IMR-90 (cell line): Measurements from ENCODE around the gene UBXN1. TPM values are rescaled to one million over a fixed set of nuclear protein-coding genes. Genes with fewer than 3 reads are reported as not detected.

Experiments
- ATAC-seq: fragments of 200-7000 bp; cut with Tn5 transposase; 2 replicates; pipeline ENCODE4 v1.9.1; 2020; ENCODE audit warnings: low read depth, mild to moderate bottlenecking, moderate library complexity
- BruUV-seq: library from RNA; stranded (reverse); fragments of 400-500 nt; replicated peaks from 2 replicates; lab custom pipeline; 2021; lab: Mats Ljungman, UMichigan
- CTCF ChIA-PET: fragments of 300-600 bp; formaldehyde crosslinking; extraction: SDS; loops from one replicate; lab custom pipeline; 2021; ENCODE audit warnings: antibody characterized with exemption; lab: Yijun Ruan, JAX
- POLR2A ChIA-PET: fragments of 300-600 bp; sonication (Branson Sonifier 250); formaldehyde crosslinking; loops from one replicate; lab custom pipeline; 2022; ENCODE audit warnings: antibody characterized with exemption; ENCODE audit not compliant: unreplicated experiment; lab: Charles Lee
- DNase-seq: peaks from one replicate; pipeline ENCODE4 v3.0.0; 2013
- H2AFZ ChIP-seq: replicated peaks from 2 replicates; pipeline ENCODE3; 2013; ENCODE audit warnings: low read length, mild to moderate bottlenecking; ENCODE audit not compliant: poor library complexity
- H2AK5ac ChIP-seq: 2 replicates; pipeline ENCODE4 v1.6.1; 2013; ENCODE audit warnings: low read depth, low read length, inconsistent platforms
- H2AK9ac ChIP-seq: replicated peaks from 2 replicates; pipeline ENCODE3; 2013; ENCODE audit warnings: mild to moderate bottlenecking, low read depth, low read length, moderate library complexity; ENCODE audit not compliant: poor library complexity
- H2BK120ac ChIP-seq: 2 replicates; pipeline ENCODE4 v1.6.1; 2013; ENCODE audit warnings: low read depth, low read length, inconsistent platforms
- H2BK15ac ChIP-seq: 3 replicates; pipeline ENCODE4 v1.6.1; 2013; ENCODE audit warnings: low read depth, low read length, inconsistent platforms
- H2BK20ac ChIP-seq: 2 replicates; pipeline ENCODE4 v1.6.1; 2013; ENCODE audit warnings: low read depth, mild to moderate bottlenecking, inconsistent platforms, low read length, moderate library complexity
- H2BK5ac ChIP-seq: 2 replicates; pipeline ENCODE4 v1.6.1; 2013; ENCODE audit warnings: mild to moderate bottlenecking, low read depth, low read length, inconsistent platforms; ENCODE audit not compliant: poor library complexity, severe bottlenecking
- H3K14ac ChIP-seq: replicated peaks from 2 replicates; pipeline ENCODE4 v1.6.1; 2013; ENCODE audit warnings: low read depth, low read length, inconsistent platforms
- H3K18ac ChIP-seq: 2 replicates; pipeline ENCODE4 v1.6.1; 2013; ENCODE audit warnings: low read depth, low read length, control low read depth
- H3K23ac ChIP-seq: 2 replicates; pipeline ENCODE4 v1.6.1; 2013; ENCODE audit warnings: low read depth, low read length, inconsistent platforms
- H3K27ac ChIP-seq: 2 replicates; pipeline ENCODE4 v1.5.1; 2013; ENCODE audit warnings: mild to moderate bottlenecking, control low read depth, low read length; ENCODE audit not compliant: insufficient read depth
- H3K27me3 ChIP-seq: 2 replicates; pipeline ENCODE4 v1.6.1; 2013; ENCODE audit warnings: low read length; ENCODE audit not compliant: control insufficient read depth, insufficient read depth
- H3K36me3 ChIP-seq: 2 replicates; pipeline ENCODE4 v1.6.1; 2013; ENCODE audit warnings: low read length, mixed read lengths; ENCODE audit not compliant: control insufficient read depth, insufficient read depth
- H3K4ac ChIP-seq: 2 replicates; pipeline ENCODE4 v1.6.1; 2013; ENCODE audit warnings: low read depth, low read length, inconsistent platforms
- H3K4me1 ChIP-seq: 2 replicates; pipeline ENCODE4 v1.6.1; 2013; ENCODE audit warnings: low read length, mixed read lengths; ENCODE audit not compliant: control insufficient read depth, insufficient read depth
- H3K4me2 ChIP-seq: 2 replicates; pipeline ENCODE4 v1.6.1; 2013; ENCODE audit warnings: low read depth, mild to moderate bottlenecking, control low read depth, low read length, moderate library complexity
- H3K4me3 ChIP-seq: 2 replicates; pipeline ENCODE4 v1.5.1; 2013; ENCODE audit warnings: low read depth, mild to moderate bottlenecking, control low read depth, low read length, moderate library complexity; ENCODE audit not compliant: insufficient read depth
- H3K56ac ChIP-seq: 2 replicates; pipeline ENCODE4 v1.6.1; 2013; ENCODE audit warnings: low read length, inconsistent platforms; ENCODE audit not compliant: insufficient read depth; ENCODE audit errors: extremely low read depth
- H3K79me1 ChIP-seq, 2 experiments: 2 replicates each; pipeline ENCODE4 v1.6.1; 2013; ENCODE audit warnings: low read length in 2 of 2, inconsistent platforms in 1 of 2, low read depth in 1 of 2
- H3K9ac ChIP-seq: 2 replicates; pipeline ENCODE4 v1.6.1; 2013; ENCODE audit warnings: low read depth, low read length, control low read depth
- H3K9me1 ChIP-seq: 2 replicates; pipeline ENCODE4 v1.6.1; 2013; ENCODE audit warnings: low read length, inconsistent platforms; ENCODE audit not compliant: insufficient read depth
- H3K9me3 ChIP-seq: 2 replicates; pipeline ENCODE4 v1.6.1; 2013; ENCODE audit warnings: low read length; ENCODE audit not compliant: control insufficient read depth, insufficient read depth
- H4K20me1 ChIP-seq: 2 replicates; pipeline ENCODE4 v1.6.1; 2013; ENCODE audit warnings: low read length, inconsistent platforms; ENCODE audit not compliant: insufficient read depth
- H4K5ac ChIP-seq: 2 replicates; pipeline ENCODE4 v1.6.1; 2013; ENCODE audit warnings: mild to moderate bottlenecking, low read depth, low read length, control low read depth
- H4K8ac ChIP-seq, 2 experiments: 2 replicates each; pipeline ENCODE4 v1.6.1; 2013; ENCODE audit warnings: low read depth in 2 of 2, low read length in 2 of 2, control low read depth in 1 of 2, inconsistent platforms in 1 of 2
- H4K91ac ChIP-seq: 2 replicates; pipeline ENCODE4 v1.6.1; 2013; ENCODE audit warnings: low read depth, low read length, inconsistent platforms; ENCODE audit not compliant: insufficient read depth
- BHLHE40 ChIP-seq: fragments of 150-350 bp; IDR thresholded peaks from 2 replicates; pipeline ENCODE4 v1.6.1; 2016; ENCODE audit warnings: mild to moderate bottlenecking, low read depth, low read length
- CEBPB ChIP-seq: IDR thresholded peaks from 2 replicates; pipeline ENCODE4 v1.6.1; 2012; ENCODE audit warnings: low read depth, low read length, improper control_type of control experiment
- MAZ ChIP-seq: IDR thresholded peaks from 2 replicates; pipeline ENCODE4 v1.6.1; 2012; ENCODE audit warnings: low read depth, mild to moderate bottlenecking, low read length, improper control_type of control experiment, moderate library complexity, borderline replicate concordance
- MXI1 ChIP-seq: IDR thresholded peaks from 2 replicates; pipeline ENCODE4 v1.6.1; 2012; ENCODE audit warnings: low read depth, mild to moderate bottlenecking, low read length, moderate library complexity, borderline replicate concordance
- NFE2L2 ChIP-seq: fragments of 150-350 bp; IDR thresholded peaks from 2 replicates; pipeline ENCODE4 v1.6.1; 2016; ENCODE audit warnings: low read depth, mild to moderate bottlenecking, low read length
- POLR2A ChIP-seq: IDR thresholded peaks from 2 replicates; pipeline ENCODE4 v1.6.1; 2012; ENCODE audit warnings: mild to moderate bottlenecking, low read depth, low read length
- SMC3 ChIP-seq: fragments of 150-350 bp; IDR thresholded peaks from 2 replicates; pipeline ENCODE4 v1.6.1; 2016; ENCODE audit warnings: low read depth, mild to moderate bottlenecking, antibody characterized with exemption, low read length, moderate library complexity
- WGBS, 2 experiments: methylation state at CpG; one replicate each; pipeline versions ENCODE4 v1.1.5 to v1.1.7; 2013; ENCODE audit warnings: missing lambda C conversion rate in 2 of 2; ENCODE audit not compliant: insufficient read length in 1 of 2; ENCODE audit errors: extremely low coverage in 2 of 2; 5-methylcytosine and 5-hydroxymethylcytosine counted together
- dilution Hi-C: fragments of 300-500 bp; cut with HindIII; formaldehyde crosslinking; loops from one replicate; pipeline ENCODE4 v1.14.3; 2018; ENCODE audit warnings: low sequenced_read_pairs; ENCODE audit not compliant: unreplicated experiment
- in situ Hi-C: fragments of 300-500 bp; cut with MboI; formaldehyde crosslinking; loops from 3 replicates; pipeline ENCODE4 v1.14.3; 2019; ENCODE audit warnings: low sequenced_read_pairs, inconsistent platforms, mixed read lengths
- intact Hi-C: fragments of 100-400 bp; cut with micrococcal nuclease; formaldehyde crosslinking; loops from 2 replicates; pipeline ENCODE4 v1.10.0; 2022
- polyA plus RNA-seq, 3 experiments: library from polyadenylated mRNA; depleted of rRNA; stranded (reverse); fragments of >200 nt; gene quantifications; 2 replicates each; pipeline ENCODE4 v1.2.3, GENCODE V29; 2012; ENCODE audit warnings: low replicate concordance in 1 of 3
- total RNA-seq: library from RNA; depleted of rRNA; stranded (reverse); fragments of >200 nt; gene quantifications from 2 replicates; pipeline ENCODE4 v1.2.3, GENCODE V29; 2012
- TF ChIP-seq, protein P1 (sequence below): fragments of 150-350 bp; IDR thresholded peaks from 2 replicates; pipeline ENCODE4 v1.6.1; 2017; ENCODE audit warnings: mild to moderate bottlenecking, antibody characterized with exemption, low read length, low read depth

The UBXN1 gene
- total and polyA plus RNA-seq, 2 of the 4 experiments (the other 2 are of a cell fraction): 50.0 to 81.6 TPM

DNA sequence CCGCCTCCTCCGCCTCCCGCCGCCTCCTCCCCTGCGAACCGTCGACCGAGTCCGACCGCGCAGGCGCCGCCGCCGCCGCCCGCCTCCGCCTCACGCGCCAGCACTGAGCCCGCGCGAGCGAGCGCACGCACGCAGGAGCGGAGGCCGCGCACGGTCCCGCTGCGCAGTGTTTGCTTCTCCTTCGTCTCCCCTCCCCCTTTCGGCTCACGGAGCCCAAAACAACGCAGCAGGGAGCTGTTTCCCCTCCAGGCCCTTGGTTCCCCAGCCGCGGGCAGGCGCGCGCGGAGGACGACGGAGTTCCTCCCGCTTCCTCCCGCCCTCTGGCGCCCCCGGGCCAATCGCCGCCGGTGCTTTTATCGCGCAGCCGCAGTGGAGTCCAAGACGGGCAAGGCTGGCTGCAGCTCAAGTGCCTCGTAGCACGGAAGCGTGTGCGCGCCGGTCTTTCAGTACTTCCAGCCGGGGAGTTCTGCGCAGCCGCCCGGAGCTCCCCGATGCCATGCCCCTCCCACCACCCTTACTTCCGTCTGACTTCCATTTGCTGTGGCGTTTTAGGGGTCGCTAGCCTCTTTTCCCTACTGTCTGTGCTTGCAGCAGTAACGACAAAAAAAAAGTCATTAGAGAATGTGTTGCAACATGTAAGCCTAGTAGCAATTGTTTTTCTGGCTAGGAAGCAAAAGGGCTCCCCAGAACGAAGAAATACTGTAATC is 48.4 kb upstream of the UBXN1 start, which contains the start of gene HNRNPUL2:
HNRNPUL2 (minus strand) TSS at position 293 of the 707 bp plus-strand sequence. CDS start 301 bp downstream, outside the sequence.
- ChIA-PET POLR2A (interaction anchor here (0.8 to 1.8 kb wide), 7 partner anchors 9 to 129 kb away, joined by 3 to 7 read pairs (median 5); partner anchors contain the start of genes LBHD1, STX5, UQCC3 and ZBTB3), CTCF (interaction anchor here (0.6 kb wide), 1 partner anchor 133 kb away, joined by 4 read pairs; no protein-coding TSS in a partner anchor)
- intact Hi-C loops: loop anchor here (5.0 kb wide), 2 partner anchors 35 to 135 kb away; partner anchors contain the start of gene POLR2G
- Histone ChIP-seq H4K8ac (peak within 1 kb of the TSS; percentile 98 to 100), H3K27me3 (no peaks in the 10 kb centered on the region), H2BK120ac (peak within 1 kb of the TSS; percentile 95), H3K4me3 (peak within 1 kb of the TSS; percentile 85), H3K79me1 (peaks cover 13 to 33% of the 10 kb centered on the region in 2 experiments; a peak in 3 of 4 replicates), H4K5ac (peak within 1 kb of the TSS; percentile 96), H3K4me1 (peaks cover 4% of the 10 kb centered on the region), H3K4ac (peak within 1 kb of the TSS; percentile 98), H2AK9ac (peak within 1 kb of the TSS; percentile 99), H2BK15ac (peak within 1 kb of the TSS; percentile 93; the same call in 1 of the 3 replicates), H2AFZ (peak within 1 kb of the TSS; percentile 98), H3K9me1 (no peaks in the 10 kb centered on the region), H3K56ac (peak within 1 kb of the TSS; percentile 99), H2BK5ac (peak within 1 kb of the TSS; percentile 97), H2AK5ac (peak within 1 kb of the TSS; percentile 94), H3K4me2 (peak within 1 kb of the TSS; percentile 99), H3K14ac (peak within 1 kb of the TSS; percentile 99), H3K23ac (peak within 1 kb of the TSS; percentile 98), H2BK20ac (peak within 1 kb of the TSS; percentile 68; the same call in 1 of the 2 replicates), H3K9me3 (no peaks in the 10 kb centered on the region), H3K18ac (peak within 1 kb of the TSS; percentile 88), H4K91ac (peak within 1 kb of the TSS; percentile 99), H3K36me3 (peaks cover 14% of the 10 kb centered on the region), H4K20me1 (peaks cover 42% of the 10 kb centered on the region), H3K9ac (peak within 1 kb of the TSS; percentile 87), H3K27ac (peak within 1 kb of the TSS; percentile 96)
- TF ChIP-seq MXI1 (peak; percentile 46; the same call in 1 of the 2 replicates), MAZ (peak; percentile 74; the same call in 1 of the 2 replicates), POLR2A (peak; percentile 87), SMC3 (no peak), BHLHE40 (peak; percentile 84), NFE2L2 (no peak), CEBPB (0 out of 2 replicates have a peak, but pooled peaks have one; percentile 13)
- TF ChIP-seq, protein P1, sequence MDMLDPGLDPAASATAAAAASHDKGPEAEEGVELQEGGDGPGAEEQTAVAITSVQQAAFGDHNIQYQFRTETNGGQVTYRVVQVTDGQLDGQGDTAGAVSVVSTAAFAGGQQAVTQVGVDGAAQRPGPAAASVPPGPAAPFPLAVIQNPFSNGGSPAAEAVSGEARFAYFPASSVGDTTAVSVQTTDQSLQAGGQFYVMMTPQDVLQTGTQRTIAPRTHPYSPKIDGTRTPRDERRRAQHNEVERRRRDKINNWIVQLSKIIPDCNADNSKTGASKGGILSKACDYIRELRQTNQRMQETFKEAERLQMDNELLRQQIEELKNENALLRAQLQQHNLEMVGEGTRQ: peak; percentile 23; the same call in 1 of the 2 replicates
- 0% methylated on average over 4 of the region's 72 CpGs; no CpG with 5 or more reads in 1 of the 2 experiments for WGBS, 2 experiments
- peak; percentile 85 for ATAC-seq
- in situ Hi-C loops: no loop called here
- DNase-seq: peak; percentile 99
- no TSS peak for BruUV-seq
- dilution Hi-C loops: no loop called here
